ENCODE results near the gene KRTAP10-9.
"Not testable (repeated sequence)": the region's sequence is repeated elsewhere in the genome, so short reads cannot be mapped to it uniquely, and the experiment has no call there.

The KRTAP10-9 gene

GRCh38 chr21:44626673-44627143 is at the start of gene KRTAP10-9:
Gene KRTAP10-9, plus strand, starts transcription at chr21:44627093. Its CDS starts 79 bp downstream, at chr21:44627172.
- in situ Hi-C loops (cut with HindIII; ENCODE audit: low pct_ligation_motif_present, low sequenced_read_pairs): no loop called here
- Histone ChIP-seq H3K27ac (no peak within 1 kb of the TSS), H3K4me3 (ENCODE audit: low read depth, low read length) (no peak within 1 kb of the TSS), H3K27me3 (replicated peaks) (no peaks in the 10 kb centered on the region), H3K36me3 (replicated peaks) (no peaks in the 10 kb centered on the region)
- DNase-seq: no peak
- TF ChIP-seq CTCF (IDR thresholded peaks at IDR 0.05; ENCODE audit: low read depth, low read length, missing control alignments): no peak

DNA sequence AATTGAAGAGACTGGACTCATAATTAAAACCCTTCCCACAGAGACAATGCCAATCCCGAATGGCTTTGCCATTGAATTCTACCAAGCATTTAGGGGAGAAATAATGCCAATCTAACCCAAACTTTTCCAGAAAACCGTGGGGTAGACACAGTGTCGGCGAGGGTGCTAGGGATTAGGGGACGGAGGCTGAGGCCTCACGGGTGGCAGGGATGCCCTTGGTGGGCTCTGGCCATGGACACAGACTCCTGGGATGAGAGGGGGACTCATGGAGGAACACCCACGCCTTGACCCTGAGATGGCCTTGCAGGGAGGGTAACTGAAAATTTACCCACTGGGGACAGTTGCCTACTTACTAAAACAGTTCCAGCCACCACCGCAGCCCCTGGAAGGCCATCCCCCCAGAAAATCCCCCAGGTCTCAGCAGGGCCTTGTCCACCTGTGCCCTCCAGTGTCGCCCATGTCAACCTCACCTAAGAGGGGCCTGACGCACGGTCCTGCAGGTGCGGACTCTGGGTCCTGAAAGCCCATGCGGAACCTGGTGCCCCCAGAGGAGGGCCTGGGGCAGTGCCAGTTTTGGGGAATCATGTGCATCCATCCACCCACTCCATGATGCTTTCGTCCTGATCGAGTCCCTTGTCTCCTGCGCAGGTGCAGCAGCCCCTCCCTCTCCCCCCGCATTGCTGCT is 48.4 kb upstream of the KRTAP10-9 start:
- H3K27me3 ChIP-seq (replicated peaks): no peaks in the 10 kb centered on the region
- TF ChIP-seq CTCF (IDR thresholded peaks at IDR 0.05; ENCODE audit: low read depth, low read length, missing control alignments): no peak

GRCh38 chr21:44579056-44579832 is 47.6 kb upstream of the KRTAP10-9 start:
- no peaks in the 10 kb centered on the region for H3K27me3 ChIP-seq (replicated peaks)
- H3K4me3 ChIP-seq (ENCODE audit: low read depth, low read length): no peak overlapping the region
- no peak overlapping the region for H3K27ac ChIP-seq
- no peak for DNase-seq
- no peaks in the 10 kb centered on the region for H3K36me3 ChIP-seq (replicated peaks)
- TF ChIP-seq CTCF (IDR thresholded peaks at IDR 0.05; ENCODE audit: low read depth, low read length, missing control alignments): no peak
- in situ Hi-C loops (cut with HindIII; ENCODE audit: low pct_ligation_motif_present, low sequenced_read_pairs): no loop called here

More for the DNA sequence above, 48.4 kb upstream of the KRTAP10-9 start:
- DNase-seq: no peak
- in situ Hi-C loops (cut with HindIII; ENCODE audit: low pct_ligation_motif_present, low sequenced_read_pairs): no loop called here
- no peak overlapping the region for H3K4me3 ChIP-seq (ENCODE audit: low read depth, low read length)
- no peak overlapping the region for H3K27ac ChIP-seq
- H3K36me3 ChIP-seq (replicated peaks): no peaks in the 10 kb centered on the region

DNA sequence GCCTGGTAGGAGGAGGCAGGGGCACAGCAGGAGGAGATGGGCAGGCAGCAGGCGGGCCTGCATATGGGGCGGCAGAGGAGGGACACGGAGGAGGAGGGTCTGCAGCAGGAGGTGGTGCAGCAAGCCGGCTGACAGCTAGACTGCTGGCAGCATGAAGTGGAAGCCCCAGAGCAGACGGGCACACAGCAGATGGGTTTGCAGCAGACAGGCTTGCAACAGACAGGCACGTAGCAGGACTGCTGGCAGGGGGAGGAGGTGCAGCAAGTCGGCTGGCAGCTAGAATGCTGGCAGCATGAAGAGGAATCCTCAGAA is 47.1 kb upstream of the KRTAP10-9 start:
- Histone ChIP-seq H3K36me3 (replicated peaks) (no peaks in the 10 kb centered on the region), H3K27me3 (replicated peaks) (no peaks in the 10 kb centered on the region), H3K27ac (no peak overlapping the region), H3K4me3 (ENCODE audit: low read depth, low read length) (no peak overlapping the region)
- DNase-seq: no peak
- TF ChIP-seq CTCF (IDR thresholded peaks at IDR 0.05; ENCODE audit: low read depth, low read length, missing control alignments): no peak
- in situ Hi-C loops (cut with HindIII; ENCODE audit: low pct_ligation_motif_present, low sequenced_read_pairs): no loop called here

GRCh38 chr21:44580231-44580821 is 46.6 kb upstream of the KRTAP10-9 start, which contains the start of gene KRTAP10-5:
Gene KRTAP10-5, minus strand, starts transcription at chr21:44580604. Its CDS starts 26 bp downstream, at chr21:44580578.
- H3K4me3 ChIP-seq (ENCODE audit: low read depth, low read length); H3K27me3 ChIP-seq (replicated peaks); H3K36me3 ChIP-seq (replicated peaks); H3K27ac ChIP-seq; DNase-seq; in situ Hi-C loops (cut with HindIII; ENCODE audit: low pct_ligation_motif_present, low sequenced_read_pairs): not testable (repeated sequence)

DNA sequence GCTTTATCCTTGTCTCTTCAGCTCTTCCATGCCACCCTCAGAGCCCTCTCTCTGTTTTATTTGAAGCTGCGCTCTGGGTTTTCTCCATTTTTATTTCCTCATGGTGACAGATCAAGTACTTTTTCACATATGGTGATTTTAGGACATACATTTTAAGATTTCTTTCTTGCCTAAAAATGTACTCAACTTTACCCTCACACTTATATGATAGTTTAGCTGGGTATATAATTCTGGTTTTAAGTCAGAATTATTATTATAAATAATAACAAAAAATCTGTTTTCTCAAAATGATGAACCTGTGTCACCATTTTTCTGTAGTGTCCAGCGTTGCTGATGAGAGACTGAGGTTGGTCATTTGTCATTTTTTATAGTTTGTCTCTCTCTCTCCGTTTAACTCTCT is 45.7 kb upstream of the KRTAP10-9 start:
- no peak for DNase-seq
- Histone ChIP-seq H3K27ac (no peak overlapping the region), H3K27me3 (replicated peaks) (no peaks in the 10 kb centered on the region), H3K4me3 (ENCODE audit: low read depth, low read length) (no peak overlapping the region), H3K36me3 (replicated peaks) (no peaks in the 10 kb centered on the region)
- in situ Hi-C loops (cut with HindIII; ENCODE audit: low pct_ligation_motif_present, low sequenced_read_pairs): no loop called here
- TF ChIP-seq CTCF (IDR thresholded peaks at IDR 0.05; ENCODE audit: low read depth, low read length, missing control alignments): no peak
